Stimulated activated CD4-positive, alpha-beta T cell treated with anti-CD3 and anti-CD28 coated beads, Interleukin-12 subunit alpha, Interleukin-12 subunit beta, amount 100 ng/mL, for 48 hours (primary cell): ENCODE results near the gene IBA57.
"Not testable (repeated sequence)": the region's sequence is repeated elsewhere in the genome, so short reads cannot be mapped to it uniquely, and the experiment has no call there.

Source experiments
- DNase-seq, 3 donors: peaks; one replicate each; pipeline ENCODE4 v3.0.0-alpha.2; 2020; ENCODE audit warnings: low read depth in 2 of 3, low spot score in 1 of 3

Gene IBA57

GRCh38 chr1:228184152-228184551 lies 18.5 kb downstream of the IBA57 start:
- no peak for DNase-seq

- no peak for DNase-seq
Measured at GRCh38 chr1:228185641-228185965, 20.0 kb downstream of the IBA57 start.

- not testable (repeated sequence) for DNase-seq
Measured at GRCh38 chr1:228188249-228188648, 22.6 kb downstream of the IBA57 start.

- no peak for DNase-seq
Measured at GRCh38 chr1:228190182-228190581, 24.6 kb downstream of the IBA57 start.

- DNase-seq = no peak
Measured at GRCh38 chr1:228190778-228191177, 25.2 kb downstream of the IBA57 start.

GRCh38 chr1:228194436-228194835 lies 28.8 kb downstream of the IBA57 start:
- no peak for DNase-seq

- no peak for DNase-seq
Measured at GRCh38 chr1:228194921-228195812, 29.6 kb downstream of the IBA57 start.

- no peak for DNase-seq
Measured at GRCh38 chr1:228197555-228198147, 32.0 kb downstream of the IBA57 start.

- DNase-seq = no peak
Measured at GRCh38 chr1:228198977-228199590, 33.5 kb downstream of the IBA57 start.

GRCh38 chr1:228204958-228205357 lies 39.4 kb downstream of the IBA57 start:
- no peak for DNase-seq

GRCh38 chr1:228205526-228206436 lies 40.2 kb downstream of the IBA57 start:
- DNase-seq = no peak

GRCh38 chr1:228206582-228207351 lies 41.2 kb downstream of the IBA57 start:
- no peak for DNase-seq

GRCh38 chr1:228207381-228207810 lies 41.8 kb downstream of the IBA57 start:
- no peak for DNase-seq

- DNase-seq = no peak
Measured at GRCh38 chr1:228207851-228208821, 42.5 kb downstream of the IBA57 start, which contains the start of gene OBSCN. Gene OBSCN (plus strand): TSS chr1:228208044. CDS start chr1:228211784, 3,740 bp downstream.

- DNase-seq = no peak
Measured at GRCh38 chr1:228208831-228209551, 43.4 kb downstream of the IBA57 start.

GRCh38 chr1:228209657-228210056 lies 44.1 kb downstream of the IBA57 start:
- no peak for DNase-seq

GRCh38 chr1:228210076-228210651 lies 44.6 kb downstream of the IBA57 start:
- no peak for DNase-seq
